DMS53 (cell line): Measurements from ENCODE around the gene NPM1.
"Not testable (repeated sequence)": the region's sequence is repeated elsewhere in the genome, so short reads cannot be mapped to it uniquely, and the experiment has no call there.

ENCODE experiments used
- DNase-seq: peaks from one replicate; lab custom pipeline; 2025; lab: John Stamatoyannopoulos, UW

The NPM1 gene

GRCh38 chr5:171387345-171387969 lies at the start of gene NPM1:
Gene NPM1, plus strand, starts transcription at chr5:171387849. Its CDS starts 100 bp downstream, at chr5:171387949.
- peak; percentile 100 for DNase-seq

DNA sequence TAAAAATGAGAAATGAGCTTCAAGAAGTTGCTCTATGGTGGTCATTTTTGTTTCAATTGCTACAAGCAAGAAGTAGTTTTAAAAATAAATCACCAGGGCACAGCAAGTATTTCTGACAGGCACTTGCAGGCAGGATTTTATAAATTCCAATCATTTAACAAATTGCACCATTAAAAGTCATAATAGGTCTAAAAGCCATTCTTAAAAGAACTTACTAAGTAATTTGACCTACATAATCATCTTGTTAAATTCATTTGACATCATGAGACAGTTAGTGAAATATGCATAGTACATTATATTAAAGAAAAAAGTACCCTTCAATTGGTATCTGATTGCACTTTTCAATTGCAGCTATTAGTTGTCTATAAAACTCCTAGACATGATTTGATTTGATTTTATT lies 47.6 kb upstream of the NPM1 start:
- DNase-seq: no peak

GRCh38 chr5:171340491-171340890 lies 47.2 kb upstream of the NPM1 start:
- DNase-seq: no peak

DNA sequence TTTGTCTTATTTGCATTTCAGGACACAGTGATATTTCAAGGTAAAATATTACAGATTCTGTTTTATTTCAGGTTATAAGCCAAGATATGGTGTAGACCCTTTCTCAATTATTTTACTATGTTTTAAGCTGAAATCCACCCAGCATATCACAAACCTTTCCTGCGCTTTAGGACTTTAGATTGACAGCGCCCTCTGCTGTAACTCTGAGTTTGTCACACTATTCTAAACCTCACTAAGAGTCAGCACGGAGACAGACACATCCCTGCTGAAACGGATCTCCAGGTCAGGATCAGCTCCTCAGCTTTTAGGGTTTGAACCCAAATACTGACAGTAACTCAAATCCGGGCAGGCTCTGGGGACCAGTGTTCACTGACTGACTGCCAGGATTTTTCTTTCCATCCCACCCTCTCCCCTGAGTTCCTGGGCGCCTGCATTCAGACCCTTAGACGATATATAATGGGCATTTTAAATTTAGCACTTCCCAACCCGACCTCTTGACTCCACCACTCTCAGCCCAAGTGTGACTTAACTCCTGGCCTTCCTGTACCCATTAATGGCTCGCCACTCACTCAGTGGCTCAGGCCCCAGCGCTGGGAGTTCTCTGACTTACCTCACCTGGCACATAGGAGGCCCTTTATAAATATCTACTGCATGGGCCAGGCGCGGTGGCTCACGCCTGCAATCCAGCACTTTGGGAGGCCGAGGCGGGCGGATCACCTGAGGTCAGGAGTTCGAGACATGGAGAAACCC lies 45.1 kb upstream of the NPM1 start:
- peak; percentile 85 for DNase-seq

DNA sequence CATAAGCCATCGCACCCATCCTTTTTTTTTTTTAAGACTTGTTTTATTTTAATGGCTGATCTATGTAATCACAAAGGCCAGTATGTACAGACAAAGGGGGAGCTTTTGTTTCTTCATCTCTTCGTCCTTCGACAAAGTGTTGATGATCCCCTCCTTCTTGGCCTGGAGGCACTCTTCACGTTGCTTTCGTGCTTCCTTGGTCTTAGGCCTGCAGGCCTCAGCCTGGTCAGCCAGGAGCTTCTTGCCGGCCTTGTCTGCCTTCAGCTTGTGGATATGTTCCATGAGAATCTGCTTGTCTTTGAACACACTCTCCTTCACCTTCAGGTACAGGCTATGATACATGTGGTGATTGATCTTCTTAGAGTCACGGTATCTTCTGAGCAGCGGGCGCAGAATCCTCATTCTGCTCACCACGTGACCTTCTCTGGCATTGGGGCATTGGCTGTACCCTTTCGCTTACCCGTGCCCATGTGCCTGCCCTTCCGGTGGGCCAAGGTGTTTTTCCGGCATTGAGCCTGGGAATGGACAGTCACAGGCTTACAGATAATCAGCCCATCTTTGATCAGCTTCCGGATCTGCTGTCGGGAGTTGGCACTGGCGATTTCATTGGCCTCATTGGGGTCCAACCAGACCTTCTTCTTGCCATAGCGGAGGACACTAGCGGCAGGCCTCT lies 42.6 kb upstream of the NPM1 start:
- no peak for DNase-seq

DNA sequence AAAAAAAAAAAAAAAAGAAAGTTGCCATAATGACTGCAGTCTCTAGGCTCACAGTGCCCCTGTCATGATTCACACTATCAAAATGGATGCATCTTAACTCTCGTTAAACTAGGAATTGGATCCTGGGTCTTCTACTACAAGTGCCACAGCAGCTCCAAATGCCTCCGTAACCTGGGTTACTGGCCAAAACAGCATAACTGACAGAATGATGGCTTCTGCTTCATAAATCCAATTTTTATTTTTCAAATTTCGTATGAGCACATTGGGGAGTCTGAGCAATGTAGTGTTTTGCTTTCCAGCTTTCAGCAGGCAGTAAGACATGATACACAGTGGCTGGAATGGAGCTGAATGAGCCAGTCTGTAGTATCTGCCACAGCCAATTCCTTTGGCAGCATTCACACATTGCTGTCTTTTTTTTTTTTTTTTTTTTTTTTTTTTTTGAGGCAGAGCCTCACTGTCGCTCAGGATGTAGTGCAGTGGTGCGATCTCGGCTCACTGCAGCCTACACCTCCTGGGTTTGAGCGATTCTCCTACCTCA lies 36.0 kb upstream of the NPM1 start:
- DNase-seq: no peak

DNA sequence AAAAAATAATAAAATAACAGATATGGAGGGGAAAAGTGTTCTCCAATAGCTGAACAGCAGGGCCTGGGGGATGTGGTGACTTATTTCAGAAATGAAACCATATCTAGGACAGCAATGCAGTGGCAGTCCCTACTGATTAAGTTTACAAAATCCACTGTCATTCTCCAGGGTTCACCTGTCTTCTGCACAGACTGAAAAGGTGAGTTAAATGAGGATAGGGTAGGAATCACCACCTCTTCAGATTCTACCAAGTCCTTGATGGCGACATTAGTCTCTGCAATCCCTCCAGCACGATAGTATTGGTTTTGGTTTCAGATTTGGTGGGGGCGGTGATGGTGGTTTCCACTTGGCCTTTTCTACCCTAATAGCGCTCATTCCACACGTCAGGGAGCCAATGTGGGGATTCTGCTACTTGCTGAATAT lies 32.3 kb upstream of the NPM1 start:
- DNase-seq: no peak

DNA sequence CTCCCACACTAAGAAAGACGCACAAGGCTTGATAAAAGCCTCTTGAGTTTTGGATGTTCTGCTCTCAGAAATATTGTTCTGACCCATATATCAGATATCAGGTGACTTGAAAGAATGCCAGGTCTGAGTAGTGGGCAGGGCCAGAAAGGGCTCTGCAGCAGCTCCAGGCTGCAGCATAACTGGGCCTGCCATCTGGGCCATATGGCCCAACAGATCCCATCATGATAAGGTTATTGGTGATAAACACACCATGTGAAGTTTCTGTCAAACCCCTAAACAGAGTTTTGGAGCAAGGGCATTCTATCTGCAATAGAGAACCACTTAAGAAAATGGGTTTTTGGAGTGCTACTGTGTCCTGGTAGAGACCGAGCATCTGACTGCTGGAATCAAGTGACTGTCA lies 29.8 kb upstream of the NPM1 start:
- DNase-seq: no peak

GRCh38 chr5:171361151-171361550 lies 26.5 kb upstream of the NPM1 start:
- not testable (repeated sequence) for DNase-seq

DNA sequence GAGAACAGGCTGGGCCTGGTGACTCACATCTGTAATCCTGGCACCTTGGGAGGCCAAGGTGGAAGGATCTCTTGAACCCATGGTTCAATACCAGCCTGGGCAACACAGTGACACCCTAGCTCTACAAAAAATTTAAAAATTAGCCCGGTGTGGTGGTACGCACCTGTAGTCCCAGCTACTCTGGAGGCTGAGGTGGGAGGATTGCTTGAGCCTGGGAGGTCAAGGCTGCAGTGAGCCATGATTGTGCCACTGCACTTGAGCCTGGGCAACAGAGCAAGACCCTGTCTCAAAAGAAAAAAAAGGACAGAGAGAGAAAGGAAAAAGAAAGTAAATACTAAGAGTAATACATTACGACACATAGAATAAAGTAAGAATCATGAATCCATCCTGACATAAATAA lies 24.4 kb upstream of the NPM1 start:
- not testable (repeated sequence) for DNase-seq

DNA sequence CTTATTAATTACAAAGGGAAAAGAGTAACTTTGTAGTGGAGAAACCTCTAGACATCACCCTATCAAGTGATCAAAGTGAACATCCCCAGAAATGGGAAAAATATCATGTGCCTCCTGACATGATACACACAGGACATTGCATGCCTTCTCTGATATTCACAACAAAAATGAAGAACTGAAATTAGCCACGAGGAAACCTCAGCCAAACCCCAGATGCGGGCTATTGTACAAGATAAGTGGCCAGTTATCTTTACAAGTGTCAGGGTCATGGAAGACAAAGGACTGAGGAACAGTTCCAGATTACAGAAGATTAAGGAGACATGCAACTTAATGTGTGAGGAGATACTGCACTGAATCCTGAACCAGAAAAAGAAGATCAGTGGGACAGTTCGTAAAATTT lies 23.8 kb upstream of the NPM1 start:
- DNase-seq: no peak

DNA sequence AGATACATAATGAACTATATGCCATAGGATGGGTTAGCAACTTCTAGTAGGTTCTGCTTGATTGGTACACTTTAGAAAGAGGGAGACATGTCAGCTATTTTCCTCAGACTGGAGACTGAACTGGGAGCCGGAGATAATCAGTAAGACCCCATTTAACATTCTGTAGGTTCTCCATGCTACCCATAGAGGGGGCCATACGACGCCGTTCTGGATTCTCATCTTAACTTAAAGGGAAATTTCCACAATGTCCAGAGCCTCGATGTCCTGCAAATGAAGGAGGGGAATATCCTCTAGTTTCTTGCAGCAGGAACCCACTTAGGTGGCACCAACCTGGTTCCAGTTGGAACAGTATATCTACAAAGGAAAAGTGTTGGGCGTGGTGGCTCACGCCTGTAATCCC lies 22.3 kb upstream of the NPM1 start:
- no peak for DNase-seq

DNA sequence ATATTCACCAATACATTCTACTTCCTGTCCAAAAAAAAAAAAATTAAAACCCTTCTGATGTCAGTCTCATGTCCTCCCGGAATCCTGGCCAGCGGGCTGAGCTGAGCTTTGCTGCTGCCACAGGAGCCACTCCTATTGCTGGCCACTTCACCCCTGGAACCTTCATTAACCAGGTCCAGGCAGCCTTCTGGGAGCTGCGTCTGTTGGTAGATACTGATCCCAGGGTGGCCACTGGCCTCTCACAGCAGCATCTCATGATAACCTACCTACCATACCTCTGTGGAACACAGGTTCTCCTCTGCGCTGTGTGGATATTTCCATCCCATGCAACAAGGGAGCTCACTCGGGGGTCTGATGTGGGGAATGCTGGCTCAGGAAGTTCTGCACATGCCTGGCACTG lies 21.0 kb upstream of the NPM1 start:
- no peak for DNase-seq

GRCh38 chr5:171367424-171368370 lies 20.0 kb upstream of the NPM1 start:
- DNase-seq: no peak

- no peak for DNase-seq
Observed at GRCh38 chr5:171369056-171369455, 18.6 kb upstream of the NPM1 start.

GRCh38 chr5:171369898-171370297 lies 17.8 kb upstream of the NPM1 start:
- no peak for DNase-seq

- not testable (repeated sequence) for DNase-seq
Observed at GRCh38 chr5:171370881-171371280, 16.8 kb upstream of the NPM1 start.

GRCh38 chr5:171371326-171371725 lies 16.3 kb upstream of the NPM1 start:
- DNase-seq: no peak

GRCh38 chr5:171379961-171380360 lies 7.7 kb upstream of the NPM1 start:
- DNase-seq: no peak

DNA sequence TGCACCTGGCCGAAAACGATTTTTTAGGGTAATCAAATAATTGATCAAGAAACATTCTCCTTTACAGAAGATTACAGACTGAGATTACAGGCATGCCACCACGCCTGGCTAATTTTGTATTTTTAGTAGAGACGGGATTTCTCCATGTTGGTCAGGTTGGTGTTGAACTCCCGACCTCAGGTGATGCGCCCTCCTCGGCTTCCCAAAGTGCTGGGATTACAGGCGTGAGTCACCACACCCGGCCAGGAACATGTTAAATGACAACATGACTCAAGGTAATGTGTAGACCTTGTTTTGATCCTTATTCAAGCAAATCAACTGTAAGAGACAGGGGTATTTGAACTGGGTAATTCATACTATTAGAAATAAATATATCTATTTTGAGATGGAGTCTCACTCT lies 3.2 kb upstream of the NPM1 start:
- not testable (repeated sequence) for DNase-seq

DNA sequence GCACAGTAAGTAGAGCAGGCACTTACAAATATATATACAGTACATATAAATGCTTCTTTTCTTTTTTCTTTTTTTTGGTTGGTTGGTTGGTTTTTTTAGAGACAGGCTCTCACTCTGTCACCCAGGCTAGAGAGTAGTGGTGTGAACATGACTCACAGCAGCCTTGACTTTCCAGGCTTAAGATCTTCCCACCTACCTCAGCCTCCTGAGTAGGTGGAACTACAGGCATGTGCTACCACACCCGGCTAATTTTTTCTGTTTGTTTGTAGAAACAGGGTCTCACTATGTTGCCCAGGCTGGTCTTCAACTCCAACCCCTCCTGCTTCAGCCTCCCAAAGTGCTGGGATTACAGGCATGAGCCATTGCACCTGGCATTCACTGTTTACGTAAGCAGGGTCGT lies 2.6 kb upstream of the NPM1 start:
- DNase-seq: peak; percentile 48
